Adipocyte (in vitro differentiated cells): Measurements from ENCODE around the gene SWSAP1.
"Not testable (repeated sequence)": the region's sequence is repeated elsewhere in the genome, so short reads cannot be mapped to it uniquely, and the experiment has no call there.

Experiments used
- DNase-seq: peaks from one replicate; pipeline ENCODE4 v3.0.0-alpha.2; 2015; ENCODE audit warnings: low read depth
- H3K27me3 ChIP-seq: replicated peaks from 2 replicates; pipeline ENCODE4 v1.7.0; 2013; ENCODE audit warnings: mild to moderate bottlenecking, low read length, moderate library complexity; ENCODE audit not compliant: control insufficient read depth, insufficient read depth
- H3K36me3 ChIP-seq: 2 replicates; pipeline ENCODE4 v1.7.0; 2013; ENCODE audit warnings: low read length, mild to moderate bottlenecking, moderate library complexity; ENCODE audit not compliant: control insufficient read depth, insufficient read depth, severe bottlenecking
- H3K4me1 ChIP-seq: 2 replicates; pipeline ENCODE4 v1.7.0; 2013; ENCODE audit warnings: mild to moderate bottlenecking, low read length, moderate library complexity; ENCODE audit not compliant: control insufficient read depth, insufficient read depth
- H3K4me3 ChIP-seq: 2 replicates; pipeline ENCODE4 v1.7.0; 2013; ENCODE audit warnings: mild to moderate bottlenecking, low read length, moderate library complexity
- H3K9ac ChIP-seq: 2 replicates; pipeline ENCODE4 v1.7.0; 2013; ENCODE audit warnings: mild to moderate bottlenecking, low read length, moderate library complexity
- H3K9me3 ChIP-seq: 2 replicates; pipeline ENCODE4 v1.7.0; 2013; ENCODE audit warnings: mild to moderate bottlenecking, low read length, moderate library complexity; ENCODE audit not compliant: control insufficient read depth

The SWSAP1 gene, protein sequence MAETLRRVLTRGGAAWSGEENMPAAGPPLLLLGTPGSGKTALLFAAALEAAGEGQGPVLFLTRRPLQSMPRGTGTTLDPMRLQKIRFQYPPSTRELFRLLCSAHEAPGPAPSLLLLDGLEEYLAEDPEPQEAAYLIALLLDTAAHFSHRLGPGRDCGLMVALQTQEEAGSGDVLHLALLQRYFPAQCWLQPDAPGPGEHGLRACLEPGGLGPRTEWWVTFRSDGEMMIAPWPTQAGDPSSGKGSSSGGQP

DNA sequence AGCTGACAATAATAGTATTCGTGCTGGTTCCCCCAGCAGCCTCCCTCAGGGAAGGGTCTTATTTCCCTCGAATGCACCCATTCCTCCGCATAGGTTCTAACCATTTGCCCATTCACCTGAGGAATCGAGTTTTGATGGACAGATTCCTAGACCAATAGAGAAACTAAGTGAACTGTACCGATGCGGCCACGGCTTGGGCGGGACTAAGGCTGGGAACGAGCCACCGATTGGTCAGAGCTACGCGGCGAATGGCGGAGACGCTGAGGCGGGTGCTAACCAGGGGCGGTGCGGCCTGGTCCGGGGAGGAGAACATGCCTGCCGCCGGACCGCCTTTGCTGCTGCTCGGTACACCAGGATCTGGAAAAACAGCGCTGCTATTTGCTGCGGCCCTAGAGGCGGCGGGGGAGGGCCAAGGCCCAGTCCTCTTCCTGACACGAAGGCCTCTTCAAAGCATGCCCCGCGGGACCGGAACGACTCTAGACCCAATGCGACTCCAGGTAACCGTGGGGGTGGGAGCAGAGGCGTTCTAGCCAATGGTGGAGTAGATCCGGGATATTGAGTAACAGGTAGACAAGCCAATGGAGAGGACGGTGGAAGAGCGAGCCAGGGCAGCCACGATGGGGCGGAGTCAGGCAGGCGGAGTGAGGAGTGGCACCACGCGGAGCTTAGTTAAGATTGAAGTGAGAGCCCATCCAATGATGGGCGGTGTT lies at the start of gene SWSAP1:
TSS of gene SWSAP1 (plus strand) at position 234 of the 710 bp plus-strand sequence. CDS start at position 249, 15 bp downstream.
- H3K9ac ChIP-seq: peak within 1 kb of the TSS; percentile 91
- no peaks in the 10 kb centered on the region for H3K9me3 ChIP-seq
- H3K27me3 ChIP-seq: no peaks in the 10 kb centered on the region
- peaks cover 33% of the 10 kb centered on the region for H3K4me1 ChIP-seq
- H3K36me3 ChIP-seq: no peaks in the 10 kb centered on the region
- peak within 1 kb of the TSS; percentile 87 for H3K4me3 ChIP-seq
- DNase-seq: peak; percentile 99

GRCh38 chr19:11324748-11325389 lies 49.6 kb upstream of the SWSAP1 start:
- peaks cover 16% of the 10 kb centered on the region for H3K4me1 ChIP-seq
- H3K4me3 ChIP-seq: no peak overlapping the region
- H3K9me3 ChIP-seq: no peaks in the 10 kb centered on the region
- H3K9ac ChIP-seq: no peak overlapping the region
- no peak for DNase-seq
- no peaks in the 10 kb centered on the region for H3K36me3 ChIP-seq
- H3K27me3 ChIP-seq: no peaks in the 10 kb centered on the region

- Histone ChIP-seq H3K27me3 (no peaks in the 10 kb centered on the region), H3K9ac (no peak overlapping the region), H3K9me3 (no peaks in the 10 kb centered on the region), H3K4me1 (peaks cover 16% of the 10 kb centered on the region), H3K36me3 (no peaks in the 10 kb centered on the region), H3K4me3 (no peak overlapping the region)
- no peak for DNase-seq
These were observed 48.9 kb upstream of the SWSAP1 start for GRCh38 chr19:11325544-11325943.

- no peaks in the 10 kb centered on the region for H3K9me3 ChIP-seq
- no peak overlapping the region for H3K9ac ChIP-seq
- peaks cover 2% of the 10 kb centered on the region for H3K36me3 ChIP-seq
- no peaks in the 10 kb centered on the region for H3K27me3 ChIP-seq
- H3K4me1 ChIP-seq: no peaks in the 10 kb centered on the region
- no peak for DNase-seq
- H3K4me3 ChIP-seq: no peak overlapping the region
These were observed 44.3 kb upstream of the SWSAP1 start for GRCh38 chr19:11330127-11330526.

GRCh38 chr19:11331502-11331901 lies 43.0 kb upstream of the SWSAP1 start:
- Histone ChIP-seq H3K36me3 (peaks cover 4% of the 10 kb centered on the region), H3K4me1 (no peaks in the 10 kb centered on the region), H3K4me3 (no peak overlapping the region), H3K9ac (no peak overlapping the region), H3K9me3 (no peaks in the 10 kb centered on the region), H3K27me3 (no peaks in the 10 kb centered on the region)
- no peak for DNase-seq

- Histone ChIP-seq H3K9ac (no peak overlapping the region), H3K36me3 (peaks cover 4% of the 10 kb centered on the region), H3K4me3 (no peak overlapping the region), H3K27me3 (no peaks in the 10 kb centered on the region), H3K4me1 (no peaks in the 10 kb centered on the region), H3K9me3 (no peaks in the 10 kb centered on the region)
- no peak for DNase-seq
These were observed 41.6 kb upstream of the SWSAP1 start for GRCh38 chr19:11332822-11333221.

DNA sequence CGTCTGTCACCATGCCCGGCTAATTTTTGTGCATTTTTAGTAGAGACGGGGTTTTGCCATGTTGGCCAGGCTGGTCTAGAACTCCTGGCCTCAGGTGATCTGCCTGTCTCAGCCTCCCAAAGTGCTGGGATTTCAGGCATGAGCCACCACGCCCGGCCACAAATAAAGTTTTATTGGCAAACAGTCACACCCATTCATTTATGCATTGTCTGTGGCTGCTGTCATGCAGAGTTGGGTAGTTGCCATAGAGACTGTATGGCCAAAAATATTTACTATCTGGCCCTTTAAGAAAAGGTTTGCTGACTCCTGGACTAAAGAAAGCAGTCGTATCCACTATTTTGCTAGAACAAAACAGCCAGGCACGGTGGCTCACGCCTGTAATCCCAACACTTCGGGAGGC lies 40.6 kb upstream of the SWSAP1 start:
- not testable (repeated sequence) for H3K36me3 ChIP-seq, DNase-seq

DNA sequence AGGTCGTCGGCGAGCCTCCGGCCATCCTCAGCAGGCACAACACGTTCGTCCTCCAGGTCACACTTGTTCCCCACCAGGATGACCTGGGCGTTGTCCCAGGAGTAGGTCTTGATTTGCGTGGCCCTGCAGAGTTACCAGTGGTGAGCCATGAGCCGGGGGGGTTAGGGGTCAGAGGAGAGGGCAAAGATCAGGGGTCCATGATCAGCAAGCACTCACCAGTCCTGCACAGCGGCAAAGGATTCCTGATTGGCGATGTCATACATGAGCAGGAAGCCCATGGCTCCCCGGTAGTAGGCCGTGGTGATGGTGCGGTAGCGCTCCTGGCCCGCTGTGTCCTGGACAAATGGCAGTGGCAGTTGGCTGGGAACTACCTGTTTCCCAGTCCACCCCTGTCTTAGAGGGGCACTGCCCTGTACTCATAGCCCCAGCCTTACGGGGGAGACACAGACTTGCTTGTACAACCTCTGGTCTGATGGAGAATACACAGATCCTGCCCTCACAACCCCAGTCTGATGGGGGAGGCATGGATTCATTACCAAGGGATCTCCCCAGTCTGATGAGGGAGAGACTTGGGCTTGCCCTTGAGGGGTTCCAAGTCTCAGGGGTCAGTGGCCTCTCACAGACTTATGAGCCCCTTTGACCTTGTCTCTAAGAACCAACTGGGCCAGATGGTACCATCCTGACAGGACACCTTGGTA lies 38.9 kb upstream of the SWSAP1 start:
- no peaks in the 10 kb centered on the region for H3K9me3 ChIP-seq
- H3K36me3 ChIP-seq: peaks cover 4% of the 10 kb centered on the region
- no peak overlapping the region for H3K4me3 ChIP-seq
- H3K27me3 ChIP-seq: no peaks in the 10 kb centered on the region
- H3K4me1 ChIP-seq: peaks cover 12% of the 10 kb centered on the region
- no peak overlapping the region for H3K9ac ChIP-seq
- no peak for DNase-seq

More for the DNA sequence above, 40.6 kb upstream of the SWSAP1 start:
- H3K4me3 ChIP-seq, H3K4me1 ChIP-seq, H3K9me3 ChIP-seq, H3K27me3 ChIP-seq, H3K9ac ChIP-seq: not testable (repeated sequence)

DNA sequence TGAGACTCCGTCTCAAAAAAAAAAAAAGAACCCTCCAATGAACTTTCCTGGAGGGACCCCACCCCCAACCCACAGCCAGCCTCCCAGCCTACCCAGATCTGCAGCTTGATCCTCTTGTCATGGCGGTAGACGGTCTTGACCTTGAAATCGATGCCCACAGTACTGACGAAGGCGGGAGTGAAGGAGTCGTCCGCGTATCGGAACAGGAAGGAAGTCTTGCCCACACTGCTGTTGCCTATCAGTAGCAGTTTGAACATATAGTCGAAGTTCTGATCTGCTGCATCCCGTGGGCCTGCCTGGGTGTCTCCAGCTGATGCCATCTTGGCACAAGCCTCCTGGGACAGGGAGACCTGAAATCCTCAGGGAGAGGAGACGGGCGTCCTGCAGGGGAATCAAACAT lies 37.4 kb upstream of the SWSAP1 start:
- Histone ChIP-seq H3K27me3 (no peaks in the 10 kb centered on the region), H3K36me3 (peaks cover 4% of the 10 kb centered on the region), H3K4me1 (peaks cover 12% of the 10 kb centered on the region), H3K9me3 (no peaks in the 10 kb centered on the region), H3K4me3 (no peak overlapping the region), H3K9ac (no peak overlapping the region)
- DNase-seq: no peak

DNA sequence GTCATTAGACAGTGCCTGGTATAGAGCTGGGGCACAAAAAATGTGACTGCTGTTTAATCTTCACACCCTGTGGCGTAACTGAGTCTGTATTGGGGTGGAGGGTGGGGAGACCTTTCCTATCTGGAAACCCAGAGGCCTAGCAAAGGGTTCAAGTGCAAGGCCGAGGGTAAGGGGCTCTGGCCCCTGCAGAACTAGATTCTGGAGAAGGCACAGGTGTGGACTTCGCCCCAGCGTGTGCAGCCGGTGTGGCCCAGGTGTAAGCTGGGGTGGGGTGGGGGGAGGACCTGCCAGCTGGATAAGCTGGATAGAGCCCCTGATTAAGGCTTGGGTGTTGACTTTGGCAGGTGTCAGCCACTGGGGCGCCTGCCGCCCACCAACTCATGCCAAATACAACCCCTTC lies 36.3 kb upstream of the SWSAP1 start:
- Histone ChIP-seq H3K4me3 (no peak overlapping the region), H3K9ac (no peak overlapping the region), H3K36me3 (peaks cover 4% of the 10 kb centered on the region), H3K27me3 (no peaks in the 10 kb centered on the region), H3K9me3 (no peaks in the 10 kb centered on the region), H3K4me1 (peaks cover 12% of the 10 kb centered on the region)
- no peak for DNase-seq
